CD4-positive, alpha-beta memory T cell (primary cell): ENCODE data around the gene MAPK8IP1. TPM values are rescaled to one million over a fixed set of nuclear protein-coding genes. Genes with fewer than 3 reads are reported as not detected.

ENCODE experiments used
- CTCF ChIA-PET: fragments of 350-600 bp; sonication (Branson Sonifier 250); formaldehyde crosslinking; loops from one replicate; lab custom pipeline; 2021; ENCODE audit warnings: inconsistent platforms; ENCODE audit not compliant: partially characterized antibody; lab: Charles Lee
- POLR2A ChIA-PET: fragments of 350-600 bp; sonication (Branson Sonifier 250); formaldehyde crosslinking; loops from one replicate; lab custom pipeline; 2021; ENCODE audit not compliant: partially characterized antibody; lab: Charles Lee
- DNase-seq, 5 donors: peaks; one replicate each; pipeline versions ENCODE4 v3.0.0 to v3.0.0-alpha.2; 2020 to 2022; ENCODE audit warnings: mixed read lengths in 1 of 5
- H3K27ac ChIP-seq: one replicate; pipeline ENCODE4 v1.7.0; 2013; ENCODE audit warnings: low read depth, low read length
- H3K27me3 ChIP-seq: 2 replicates; pipeline ENCODE4 v1.7.0; 2013; ENCODE audit warnings: mild to moderate bottlenecking, low read length, moderate library complexity; ENCODE audit not compliant: insufficient read depth
- H3K36me3 ChIP-seq: 2 replicates; pipeline ENCODE4 v1.7.0; 2013; ENCODE audit warnings: mild to moderate bottlenecking, low read length, moderate library complexity; ENCODE audit not compliant: insufficient read depth
- H3K4me1 ChIP-seq: 2 replicates; pipeline ENCODE4 v1.7.0; 2013; ENCODE audit warnings: mild to moderate bottlenecking, low read length, moderate library complexity; ENCODE audit not compliant: insufficient read depth
- H3K4me3 ChIP-seq, 2 donors: one replicate each; pipeline ENCODE4 v1.7.0; 2013; ENCODE audit warnings: low read length in 2 of 2, mild to moderate bottlenecking in 1 of 2
- H3K9me3 ChIP-seq, 2 donors: one replicate each; pipeline ENCODE4 v1.7.0; 2013; ENCODE audit warnings: low read length in 2 of 2, control low read depth in 1 of 2; ENCODE audit not compliant: control insufficient read depth in 1 of 2
- H3K27ac Mint-ChIP-seq, 7 donors: one replicate each; pipeline ENCODE4 v1.8.0; 2020 to 2021; ENCODE audit warnings: mixed read lengths in 7 of 7, mild to moderate bottlenecking in 6 of 7, inconsistent platforms in 3 of 7, moderate library complexity in 3 of 7
- H3K27me3 Mint-ChIP-seq, 2 donors: one replicate each; pipeline ENCODE4 v1.8.0; 2020 to 2021; ENCODE audit warnings: mixed read lengths in 2 of 2
- H3K36me3 Mint-ChIP-seq, 2 donors: one replicate each; pipeline ENCODE4 v1.8.0; 2020 to 2021; ENCODE audit warnings: mixed read lengths in 2 of 2, inconsistent platforms in 1 of 2, mild to moderate bottlenecking in 1 of 2
- H3K4me1 Mint-ChIP-seq, 4 donors: one replicate each; pipeline ENCODE4 v1.8.0; 2020 to 2021; ENCODE audit warnings: mixed read lengths in 4 of 4, mild to moderate bottlenecking in 1 of 4
- H3K4me3 Mint-ChIP-seq, 8 donors: one replicate each; pipeline ENCODE4 v1.8.0; 2020 to 2021; ENCODE audit warnings: mixed read lengths in 8 of 8, mild to moderate bottlenecking in 7 of 8, moderate library complexity in 6 of 8, inconsistent platforms in 3 of 8
- H3K9me3 Mint-ChIP-seq, 8 donors: one replicate each; pipeline ENCODE4 v1.8.0; 2020 to 2021; ENCODE audit warnings: mixed read lengths in 8 of 8, mild to moderate bottlenecking in 5 of 8, inconsistent platforms in 3 of 8, moderate library complexity in 1 of 8
- intact Hi-C: fragments of 100-400 bp; cut with micrococcal nuclease; formaldehyde crosslinking; loops from one replicate; pipeline ENCODE4 v1.15.1; 2023
- polyA plus RNA-seq, 2 donors: library from polyadenylated mRNA; unstranded; fragments of 300-500 nt; fragmentation: Illumina TruSeq; gene quantifications; one replicate each; pipeline ENCODE4 v1.2.3, GENCODE V29; 2021
- total RNA-seq, 2 experiments: library from RNA; stranded (reverse); gene quantifications; one replicate each; pipeline ENCODE4 v1.2.3, GENCODE V29; 2021

The MAPK8IP1 gene
- total and polyA plus RNA-seq, 4 experiments from 2014 or later, result 0.06 to 0.86 (median 0.40) TPM

GRCh38 chr11:45941285-45941684 lies 55.8 kb downstream of the MAPK8IP1 start:
- Mint-ChIP-seq H3K4me3 (no peak overlapping the region), H3K36me3 (peaks cover 43 to 61% of the 10 kb centered on the region in 2 donors), H3K27ac (peak overlapping the region in 1 of 7 donors; percentile 18), H3K9me3 (peaks cover 0 to 3% (median 0%) of the 10 kb centered on the region in 8 donors), H3K4me1 (no peaks in the 10 kb centered on the region), H3K27me3 (no peaks in the 10 kb centered on the region)
- POLR2A ChIA-PET, result no interaction called here
- Histone ChIP-seq H3K36me3 (peaks cover 18% of the 10 kb centered on the region), H3K4me1 (no peaks in the 10 kb centered on the region), H3K4me3 (no peak overlapping the region), H3K9me3 (no peaks in the 10 kb centered on the region), H3K27ac (no peak overlapping the region), H3K27me3 (no peaks in the 10 kb centered on the region)
- CTCF ChIA-PET, result interaction anchor here (2.2 kb wide), 1 partner anchor 24 kb away, joined by 13 read pairs; no protein-coding TSS in a partner anchor
- intact Hi-C loops, result no loop called here
- DNase-seq, result no peak

GRCh38 chr11:45942381-45942780 lies 56.9 kb downstream of the MAPK8IP1 start:
- no peak overlapping the region for H3K4me3 Mint-ChIP-seq
- ChIA-PET CTCF (interaction anchor here (2.2 kb wide), 1 partner anchor 23 kb away, joined by 13 read pairs; no protein-coding TSS in a partner anchor), POLR2A (no interaction called here)
- H3K4me3 ChIP-seq, result no peak overlapping the region
- H3K27me3 ChIP-seq, result no peaks in the 10 kb centered on the region
- H3K36me3 Mint-ChIP-seq, result peaks cover 46 to 61% of the 10 kb centered on the region in 2 donors
- intact Hi-C loops, result no loop called here
- DNase-seq, result no peak
- H3K4me1 Mint-ChIP-seq, result no peaks in the 10 kb centered on the region
- peaks cover 0 to 3% (median 0%) of the 10 kb centered on the region in 8 donors for H3K9me3 Mint-ChIP-seq
- peak overlapping the region in 2 of 7 donors; percentile 3 to 43 for H3K27ac Mint-ChIP-seq
- H3K27ac ChIP-seq, result no peak overlapping the region
- no peaks in the 10 kb centered on the region for H3K4me1 ChIP-seq
- H3K36me3 ChIP-seq, result peaks cover 14% of the 10 kb centered on the region
- H3K9me3 ChIP-seq, result no peaks in the 10 kb centered on the region
- no peaks in the 10 kb centered on the region for H3K27me3 Mint-ChIP-seq

GRCh38 chr11:45945397-45945999 lies 60.0 kb downstream of the MAPK8IP1 start:
- Mint-ChIP-seq H3K9me3 (peaks cover 0 to 3% (median 0%) of the 10 kb centered on the region in 8 donors), H3K27me3 (no peaks in the 10 kb centered on the region), H3K4me3 (no peak overlapping the region), H3K27ac (peak overlapping the region in 4 of 7 donors; percentile 30 to 76 (median 56)), H3K36me3 (peaks cover 64 to 76% of the 10 kb centered on the region in 2 donors), H3K4me1 (no peaks in the 10 kb centered on the region)
- H3K4me3 ChIP-seq, result no peak overlapping the region
- no peaks in the 10 kb centered on the region for H3K27me3 ChIP-seq
- POLR2A ChIA-PET, result no interaction called here
- CTCF ChIA-PET, result interaction anchor here (1.2 kb wide), 1 partner anchor 20 kb away, joined by 6 read pairs; no protein-coding TSS in a partner anchor
- no peaks in the 10 kb centered on the region for H3K4me1 ChIP-seq
- intact Hi-C loops, result no loop called here
- H3K27ac ChIP-seq, result no peak overlapping the region
- H3K36me3 ChIP-seq, result peaks cover 37% of the 10 kb centered on the region
- DNase-seq, result no peak
- H3K9me3 ChIP-seq, result no peaks in the 10 kb centered on the region

- H3K27ac Mint-ChIP-seq, result no peak overlapping the region
- H3K4me3 ChIP-seq, result no peak overlapping the region
- intact Hi-C loops, result no loop called here
- ChIA-PET CTCF (interaction anchor here (5.8 kb wide), 1 partner anchor 18 kb away, joined by 58 read pairs; no protein-coding TSS in a partner anchor), POLR2A (no interaction called here)
- no peak overlapping the region for H3K4me3 Mint-ChIP-seq
- H3K27me3 ChIP-seq, result no peaks in the 10 kb centered on the region
- DNase-seq, result no peak
- H3K36me3 Mint-ChIP-seq, result peaks cover 60 to 78% of the 10 kb centered on the region in 2 donors
- peaks cover 39% of the 10 kb centered on the region for H3K36me3 ChIP-seq
- no peak overlapping the region for H3K27ac ChIP-seq
- no peaks in the 10 kb centered on the region for H3K4me1 ChIP-seq
- H3K4me1 Mint-ChIP-seq, result no peaks in the 10 kb centered on the region
- H3K27me3 Mint-ChIP-seq, result no peaks in the 10 kb centered on the region
- H3K9me3 Mint-ChIP-seq, result peaks cover 0 to 3% (median 0%) of the 10 kb centered on the region in 8 donors
- H3K9me3 ChIP-seq, result no peaks in the 10 kb centered on the region
Observed at GRCh38 chr11:45947885-45948284, 62.4 kb downstream of the MAPK8IP1 start.

- no peak overlapping the region for H3K4me3 Mint-ChIP-seq
- POLR2A ChIA-PET, result no interaction called here
- Histone ChIP-seq H3K4me1 (no peaks in the 10 kb centered on the region), H3K9me3 (no peaks in the 10 kb centered on the region), H3K27me3 (no peaks in the 10 kb centered on the region), H3K4me3 (no peak overlapping the region), H3K27ac (no peak overlapping the region), H3K36me3 (peaks cover 43% of the 10 kb centered on the region)
- intact Hi-C loops, result no loop called here
- peak overlapping the region in 2 of 7 donors; percentile 26 to 59 for H3K27ac Mint-ChIP-seq
- no peak for DNase-seq
- CTCF ChIA-PET, result interaction anchor here (5.8 kb wide), 1 partner anchor 17 kb away, joined by 58 read pairs; no protein-coding TSS in a partner anchor
- no peaks in the 10 kb centered on the region for H3K4me1 Mint-ChIP-seq
- H3K36me3 Mint-ChIP-seq, result peaks cover 65 to 81% of the 10 kb centered on the region in 2 donors
- H3K9me3 Mint-ChIP-seq, result peaks cover 0 to 3% (median 0%) of the 10 kb centered on the region in 8 donors
- H3K27me3 Mint-ChIP-seq, result no peaks in the 10 kb centered on the region
Observed at GRCh38 chr11:45948356-45948755, 62.9 kb downstream of the MAPK8IP1 start.

- Mint-ChIP-seq H3K36me3 (peaks cover 56 to 77% of the 10 kb centered on the region in 2 donors), H3K27me3 (no peaks in the 10 kb centered on the region), H3K9me3 (no peaks in the 10 kb centered on the region), H3K27ac (no peak overlapping the region), H3K4me3 (no peak overlapping the region), H3K4me1 (no peaks in the 10 kb centered on the region)
- H3K9me3 ChIP-seq, result no peaks in the 10 kb centered on the region
- no peaks in the 10 kb centered on the region for H3K27me3 ChIP-seq
- peaks cover 43% of the 10 kb centered on the region for H3K36me3 ChIP-seq
- H3K4me1 ChIP-seq, result no peaks in the 10 kb centered on the region
- no peak overlapping the region for H3K4me3 ChIP-seq
- ChIA-PET CTCF (interaction anchor here (5.8 kb wide), 1 partner anchor 16 kb away, joined by 58 read pairs; no protein-coding TSS in a partner anchor), POLR2A (no interaction called here)
- intact Hi-C loops, result no loop called here
- DNase-seq, result no peak
- H3K27ac ChIP-seq, result no peak overlapping the region
Observed at GRCh38 chr11:45949992-45950407, 64.5 kb downstream of the MAPK8IP1 start.
